GM21528 (cell line): ENCODE results near the gene SLC9A9.
"Not testable (repeated sequence)": the region's sequence is repeated elsewhere in the genome, so short reads cannot be mapped to it uniquely, and the experiment has no call there.

ENCODE experiments used
- ATAC-seq: cut with Tn5 transposase; IDR thresholded peaks from one replicate; pipeline ENCODE4 v1.9.1; 2021; ENCODE audit warnings: mild to moderate bottlenecking, moderate library complexity; ENCODE audit not compliant: unreplicated experiment, low FRiP score

Gene SLC9A9

GRCh38 chr3:143526011-143526545 lies 322.2 kb downstream of the SLC9A9 start:
- ATAC-seq, result no peak

DNA sequence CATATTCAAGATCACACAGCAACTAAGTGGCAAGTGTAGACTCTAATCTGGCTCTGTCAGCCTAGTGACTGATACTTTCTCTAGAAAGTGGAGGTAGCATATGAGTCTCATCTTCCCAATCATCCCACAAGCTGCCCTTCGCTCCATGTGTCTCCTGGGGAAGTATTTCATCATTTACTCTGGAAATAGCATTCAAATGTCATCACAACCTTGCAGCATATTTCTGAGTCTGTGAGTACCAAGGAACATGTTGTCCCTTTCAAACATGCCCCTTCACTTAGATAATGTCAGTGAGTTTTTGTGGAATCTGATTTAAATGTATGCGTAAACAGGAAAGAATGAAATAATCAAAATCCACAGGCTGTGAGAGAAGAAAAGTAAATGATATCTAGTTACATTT lies 322.9 kb downstream of the SLC9A9 start:
- ATAC-seq, result no peak

DNA sequence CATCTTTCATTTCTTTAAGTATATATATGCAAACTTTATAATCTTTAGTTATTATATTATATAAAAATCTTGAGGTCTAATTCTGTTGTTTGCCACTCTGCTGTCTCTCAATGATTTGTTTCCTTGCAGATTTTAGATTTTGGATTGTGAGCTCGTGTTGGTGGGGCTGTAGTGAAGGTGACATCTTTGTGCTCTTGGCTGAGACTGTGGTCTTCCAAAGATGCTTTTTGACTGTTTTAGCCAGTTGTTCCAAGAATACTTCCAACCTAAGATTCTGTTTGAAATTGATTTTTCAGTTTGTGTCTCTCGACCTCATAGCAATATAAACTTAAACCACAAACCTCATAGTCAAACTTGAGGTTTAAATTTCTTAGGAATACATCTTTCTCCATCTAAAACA lies 326.5 kb downstream of the SLC9A9 start:
- ATAC-seq, result no peak

- not testable (repeated sequence) for ATAC-seq
Observed at GRCh38 chr3:143517131-143517530, 331.1 kb downstream of the SLC9A9 start.

DNA sequence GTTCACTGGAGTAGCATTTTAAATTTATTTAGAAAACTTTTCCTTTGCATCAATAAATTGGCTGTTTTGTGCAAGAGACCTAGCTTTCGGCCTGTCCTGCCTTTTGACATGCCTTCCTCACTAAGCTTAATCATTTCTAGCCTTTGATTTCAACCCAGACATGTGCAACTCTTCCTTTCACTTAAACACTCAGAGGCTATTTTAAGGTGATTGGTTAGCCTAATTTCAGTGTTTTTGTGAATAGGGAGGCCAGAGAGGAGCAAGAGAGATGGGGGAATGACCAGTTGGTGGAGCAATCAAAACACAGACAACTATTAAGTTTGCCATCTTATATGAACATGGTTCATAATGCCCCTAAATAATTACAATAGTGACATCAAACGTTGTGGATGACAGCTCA lies 333.4 kb downstream of the SLC9A9 start:
- ATAC-seq, result no peak

DNA sequence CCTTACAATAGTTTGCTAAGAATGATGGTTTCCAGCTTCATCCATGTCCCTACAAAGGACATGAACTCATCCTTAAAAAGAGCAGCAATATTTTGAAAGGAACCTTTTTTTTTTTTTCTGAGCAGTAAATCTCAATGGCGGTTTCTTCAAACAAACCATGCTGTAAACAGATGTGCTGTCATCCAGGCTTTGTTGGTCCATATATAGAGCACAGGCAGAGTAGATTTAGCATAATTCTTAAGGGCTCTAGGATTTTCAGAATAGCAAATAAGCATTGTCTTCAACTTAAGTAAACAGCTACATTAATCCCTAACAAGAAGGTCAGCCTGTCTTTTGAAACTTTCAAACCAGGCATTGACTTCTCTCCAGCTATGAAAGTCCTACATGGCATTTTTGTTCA lies 334.2 kb downstream of the SLC9A9 start:
- ATAC-seq, result no peak

- no peak for ATAC-seq
Observed at GRCh38 chr3:143511174-143511879, 336.9 kb downstream of the SLC9A9 start.

DNA sequence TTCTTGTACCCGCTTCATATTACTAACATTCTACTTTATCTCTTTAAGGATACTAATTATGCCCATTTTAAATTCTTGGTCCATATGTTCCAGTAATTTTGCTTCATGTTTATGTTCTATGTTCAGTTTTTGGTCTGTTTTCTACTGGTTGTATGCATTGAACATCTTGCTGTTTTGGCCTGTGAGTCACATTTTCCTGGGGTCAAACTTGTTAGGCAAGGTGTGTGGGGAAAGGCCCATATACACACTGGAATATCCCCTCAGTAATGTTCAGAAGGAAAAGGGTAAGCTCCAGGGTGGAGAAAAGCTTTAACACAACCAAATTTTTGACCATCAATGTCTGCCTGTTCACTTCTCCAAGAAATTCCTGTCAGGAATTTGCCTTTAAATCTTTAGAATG lies 337.7 kb downstream of the SLC9A9 start:
- no peak for ATAC-seq

DNA sequence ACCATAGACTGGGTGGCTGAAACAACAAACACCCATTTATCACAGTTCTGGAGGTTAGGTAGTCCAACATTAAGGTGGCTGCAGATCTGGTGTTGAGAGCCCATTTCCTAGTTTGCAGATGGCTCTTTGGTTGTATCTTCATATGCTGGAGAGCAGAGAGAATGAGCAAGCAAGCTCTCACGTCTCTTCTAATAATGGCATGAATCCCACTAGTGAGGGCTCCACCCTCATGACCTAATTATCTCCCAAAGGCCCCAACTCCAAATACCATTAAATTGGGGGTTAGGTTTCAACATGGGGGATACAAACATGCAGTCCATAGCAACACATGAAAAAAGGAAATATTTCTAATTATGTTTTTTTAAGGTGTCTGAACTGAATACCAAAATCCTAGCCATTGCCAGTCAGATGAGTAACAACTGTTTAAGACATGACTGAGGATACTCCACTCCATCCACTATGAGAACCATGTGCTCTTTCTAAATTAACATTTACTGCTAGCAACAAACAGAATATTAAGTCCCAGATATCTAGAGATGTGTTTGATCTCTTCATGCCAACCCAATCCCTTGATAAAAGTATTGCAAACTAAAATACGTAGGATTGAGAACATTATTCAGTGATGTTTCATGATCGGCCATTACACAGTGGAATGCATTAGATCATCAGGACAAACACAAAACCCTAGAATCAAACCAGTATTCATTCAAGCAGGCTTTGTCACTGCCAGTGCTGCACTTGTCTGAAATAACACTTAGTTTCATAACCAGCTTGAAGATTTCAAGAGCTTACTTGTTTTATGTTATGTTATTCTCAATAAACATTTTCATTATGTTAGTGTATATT lies 340.3 kb downstream of the SLC9A9 start:
- no peak for ATAC-seq

- no peak for ATAC-seq
Observed at GRCh38 chr3:143506190-143506589, 342.1 kb downstream of the SLC9A9 start.

- no peak for ATAC-seq
Observed at GRCh38 chr3:143503325-143503885, 344.9 kb downstream of the SLC9A9 start.

DNA sequence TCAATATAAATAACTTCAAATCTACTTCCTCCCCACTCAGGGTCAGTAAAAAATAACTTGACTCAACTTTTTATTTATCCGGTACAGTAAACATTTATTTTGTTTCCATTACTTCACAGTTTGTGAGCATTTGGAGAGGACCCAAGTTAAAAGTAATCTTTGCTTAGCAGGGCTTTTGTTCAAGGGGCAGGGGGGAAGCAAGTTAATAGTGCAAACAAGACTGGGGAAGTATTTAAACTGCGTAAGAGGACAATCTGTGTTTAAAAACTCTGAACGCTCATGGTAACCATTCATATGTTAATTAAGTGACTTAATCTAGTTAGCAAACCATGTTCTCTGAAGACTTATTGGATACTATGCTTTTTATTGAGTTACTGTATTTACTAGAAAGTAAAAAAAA lies 346.2 kb downstream of the SLC9A9 start:
- ATAC-seq, result no peak

DNA sequence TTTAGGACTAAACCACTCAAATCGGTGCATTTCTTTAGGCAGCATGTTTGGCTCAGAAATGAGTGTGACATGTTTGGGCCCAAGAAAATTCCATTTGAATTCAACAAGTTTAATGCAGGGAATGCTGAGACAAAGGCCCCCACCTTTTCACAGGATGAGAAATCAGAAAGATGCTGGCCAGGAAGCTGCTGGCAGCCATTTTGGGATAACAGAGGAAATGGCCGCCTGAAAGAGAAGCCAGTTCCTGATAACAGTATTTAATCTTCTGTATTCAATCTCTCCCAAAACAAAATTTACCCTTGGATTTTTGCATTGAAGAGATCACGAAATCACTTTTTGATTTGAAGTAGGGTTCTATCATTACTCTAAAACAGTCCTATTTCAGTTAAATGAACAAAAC lies 350.9 kb downstream of the SLC9A9 start:
- no peak for ATAC-seq

DNA sequence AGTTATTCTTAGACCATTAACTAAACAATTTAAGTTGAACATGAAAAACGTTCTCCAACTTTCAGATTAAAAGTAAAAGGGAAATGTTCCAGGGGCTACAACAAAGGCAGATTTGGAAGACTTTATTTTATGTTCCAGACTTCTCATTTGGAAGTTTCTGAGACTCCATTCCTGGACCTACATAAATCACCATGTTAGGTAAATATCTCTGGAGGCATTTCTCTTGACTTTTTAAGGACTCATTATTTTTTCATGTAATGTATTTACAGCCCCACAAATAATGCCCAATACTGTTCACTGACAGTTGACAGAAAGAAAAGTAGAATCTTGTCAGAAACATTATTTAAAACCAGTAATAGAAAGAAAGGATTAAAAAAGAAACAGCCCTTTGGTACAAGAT lies 352.1 kb downstream of the SLC9A9 start:
- ATAC-seq, result no peak

GRCh38 chr3:143495527-143495926 lies 352.7 kb downstream of the SLC9A9 start:
- no peak for ATAC-seq

DNA sequence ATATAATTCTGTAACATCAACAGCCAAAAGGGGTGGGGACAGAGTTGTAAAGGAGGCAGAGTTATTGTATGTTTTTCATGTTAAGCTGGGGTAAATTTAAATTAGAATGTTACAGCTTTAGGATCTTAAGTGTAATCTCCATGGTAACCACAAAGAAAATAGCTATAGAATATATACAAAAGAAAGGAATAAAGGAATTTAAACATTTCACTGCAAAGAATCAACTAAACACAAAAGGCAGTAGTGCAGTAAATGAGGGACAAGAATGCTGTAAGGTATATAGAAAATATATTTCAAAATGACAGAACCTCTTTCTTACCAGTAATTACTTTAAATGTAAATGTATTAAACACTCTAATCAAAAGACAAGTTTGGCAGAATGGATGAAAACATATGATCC lies 361.7 kb downstream of the SLC9A9 start:
- ATAC-seq, result no peak

- no peak for ATAC-seq
Observed at GRCh38 chr3:143484846-143485512, 363.3 kb downstream of the SLC9A9 start.

GRCh38 chr3:143483214-143483613 lies 365.1 kb downstream of the SLC9A9 start:
- no peak for ATAC-seq

- no peak for ATAC-seq
Observed at GRCh38 chr3:143482106-143483088, 365.9 kb downstream of the SLC9A9 start.

DNA sequence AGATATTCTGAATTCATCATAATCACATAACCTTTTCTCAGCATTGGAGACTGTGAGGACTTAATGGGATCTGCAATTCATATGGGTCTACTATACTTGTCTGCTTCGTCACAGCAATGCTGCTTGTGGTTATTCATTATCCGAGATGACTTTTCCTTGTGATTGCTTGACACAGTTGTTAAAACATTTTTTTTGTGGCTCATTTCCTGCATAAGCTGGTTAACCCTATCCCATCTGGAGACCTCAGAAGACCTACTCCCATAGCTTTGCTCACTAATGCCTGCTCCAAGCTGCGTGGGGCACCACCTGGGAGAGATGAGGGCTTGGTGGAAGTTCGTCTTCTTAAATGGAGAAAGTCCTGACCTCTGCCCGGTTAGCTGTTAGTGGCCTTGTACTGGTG lies 367.9 kb downstream of the SLC9A9 start:
- ATAC-seq, result no peak
